Upper lobe of left lung (tissue), 6 donors: ENCODE results near the gene PATL2. TPM values are rescaled to one million over a fixed set of nuclear protein-coding genes. Genes with fewer than 3 reads are reported as not detected.
"Not testable (repeated sequence)": the region's sequence is repeated elsewhere in the genome, so short reads cannot be mapped to it uniquely, and the experiment has no call there.

Experiments used
- ATAC-seq, 2 donors: fragments of 200-7000 bp; cut with Tn5 transposase; one replicate each; pipeline ENCODE4 v1.9.1; 2022; ENCODE audit warnings: mild to moderate bottlenecking in 2 of 2, moderate library complexity in 2 of 2; ENCODE audit not compliant: low FRiP score in 2 of 2
- DNase-seq, 2 donors: peaks; one replicate each; pipeline ENCODE4 v3.0.0-alpha.2; 2019 to 2020
- H3K27ac ChIP-seq, 4 donors: fragments of 200-600 bp; sonication (generic); one replicate each; pipeline ENCODE4 v1.5.1; 2016 to 2019
- H3K27me3 ChIP-seq, 4 donors: fragments of 200-600 bp; sonication (generic); one replicate each; pipeline ENCODE4 v1.5.1; 2017 to 2019
- H3K36me3 ChIP-seq, 4 donors: fragments of 200-600 bp; sonication (generic); one replicate each; pipeline ENCODE4 v1.5.1; 2016 to 2019
- H3K4me1 ChIP-seq, 4 donors: fragments of 200-600 bp; sonication (generic); one replicate each; pipeline ENCODE4 v1.5.1; 2018 to 2019
- H3K4me3 ChIP-seq, 4 donors: fragments of 200-600 bp; sonication (generic); one replicate each; pipeline ENCODE4 v1.5.1; 2017 to 2019; ENCODE audit warnings: mild to moderate bottlenecking in 2 of 4, moderate library complexity in 1 of 4
- H3K9me3 ChIP-seq, 4 donors: fragments of 200-600 bp; sonication (generic); one replicate each; pipeline ENCODE4 v1.5.1; 2018 to 2019
- EP300 ChIP-seq, 4 donors: sonication (generic); formaldehyde crosslinking; IDR thresholded peaks; one replicate each; pipeline ENCODE4 v1.5.1; 2017; ENCODE audit warnings: antibody characterized with exemption in 4 of 4, control low read depth in 2 of 4
- POLR2A ChIP-seq, 4 donors: fragments of 450-650 bp; IDR thresholded peaks; one replicate each; pipeline ENCODE4 v1.5.1; 2016 to 2017; ENCODE audit warnings: antibody characterized with exemption in 4 of 4, mild to moderate bottlenecking in 2 of 4
- POLR2AphosphoS5 ChIP-seq, 2 donors: sonication (generic); formaldehyde crosslinking; IDR thresholded peaks; one replicate each; pipeline ENCODE4 v1.5.1; 2017; ENCODE audit warnings: antibody characterized with exemption in 2 of 2
- WGBS, 2 donors: methylation state at CpG; one replicate each; pipeline ENCODE4 v1.1.5; 2017 to 2018; 5-methylcytosine and 5-hydroxymethylcytosine counted together
- total RNA-seq, 6 donors: library from RNA; depleted of rRNA in 4 of 6; stranded (reverse); fragments of >200 nt in 4 of 6; gene quantifications; one replicate each; pipeline versions ENCODE4 v1.1.0 to v1.2.1, GENCODE V29; 2016 to 2021
- TF ChIP-seq, protein P1 (sequence below), 6 experiments: fragments of 450-650 bp in 4 of 6; fragments of 200-600 bp in 2 of 6; sonication (generic) in 2 of 6; IDR thresholded peaks; one replicate each; pipeline ENCODE4 v1.5.1; 2016 to 2019; ENCODE audit warnings: antibody characterized with exemption in 6 of 6
- donor health status: DM: no; HTN: no; CAD: no; lungs with moderate emphysema.
- donor health status: DM: no; HTN: yes; CAD: no; lungs with severe emphysema.

The PATL2 gene
- 10 to 100 TPM in 2 of 6 donors, 1 to 10 TPM in 4; 2.6 to 30.4 (median 7.8) TPM for total RNA-seq

DNA sequence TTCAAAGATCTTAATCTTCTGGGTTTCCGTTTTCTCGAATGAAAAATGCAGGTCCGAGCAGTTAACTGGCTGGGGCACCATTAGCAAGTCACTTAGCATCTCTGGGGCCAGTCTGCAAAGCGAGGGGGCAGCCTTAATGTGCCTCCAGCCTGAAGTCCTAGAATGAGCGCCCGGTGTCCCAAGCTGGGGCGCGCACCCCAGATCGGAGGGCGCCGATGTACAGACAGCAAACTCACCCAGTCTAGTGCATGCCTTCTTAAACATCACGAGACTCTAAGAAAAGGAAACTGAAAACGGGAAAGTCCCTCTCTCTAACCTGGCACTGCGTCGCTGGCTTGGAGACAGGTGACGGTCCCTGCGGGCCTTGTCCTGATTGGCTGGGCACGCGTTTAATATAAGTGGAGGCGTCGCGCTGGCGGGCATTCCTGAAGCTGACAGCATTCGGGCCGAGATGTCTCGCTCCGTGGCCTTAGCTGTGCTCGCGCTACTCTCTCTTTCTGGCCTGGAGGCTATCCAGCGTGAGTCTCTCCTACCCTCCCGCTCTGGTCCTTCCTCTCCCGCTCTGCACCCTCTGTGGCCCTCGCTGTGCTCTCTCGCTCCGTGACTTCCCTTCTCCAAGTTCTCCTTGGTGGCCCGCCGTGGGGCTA is at the start of gene PATL2, which contains the start of gene B2M:
PATL2 (minus strand) TSS at position 228 of the 647 bp plus-strand sequence. CDS start 34,833 bp downstream, outside the sequence.
B2M (plus strand) TSS at position 422 of the 647 bp plus-strand sequence; CDS start at position 452, 30 bp downstream.
- Histone ChIP-seq H3K27me3 (no peaks in the 10 kb centered on the region), H3K27ac (peak within 1 kb of the TSS; percentile 99 to 100 (median 100)), H3K4me3 (peak within 1 kb of the TSS; percentile 67 to 87 (median 68)), H3K9me3 (no peaks in the 10 kb centered on the region), H3K36me3 (peaks cover 8 to 20% (median 12%) of the 10 kb centered on the region in 4 donors), H3K4me1 (peaks cover 28 to 55% (median 41%) of the 10 kb centered on the region in 4 donors)
- WGBS, 2 donors = 0 to 1% methylated on average over 29 to 36 of the region's 37 CpGs
- DNase-seq (peak; percentile 91 to 95), ATAC-seq (peak; percentile 95 to 96)
- peak; percentile 100 for TF ChIP-seq POLR2AphosphoS5 (IDR thresholded peaks at IDR 0.05)
- TF ChIP-seq, protein P1, sequence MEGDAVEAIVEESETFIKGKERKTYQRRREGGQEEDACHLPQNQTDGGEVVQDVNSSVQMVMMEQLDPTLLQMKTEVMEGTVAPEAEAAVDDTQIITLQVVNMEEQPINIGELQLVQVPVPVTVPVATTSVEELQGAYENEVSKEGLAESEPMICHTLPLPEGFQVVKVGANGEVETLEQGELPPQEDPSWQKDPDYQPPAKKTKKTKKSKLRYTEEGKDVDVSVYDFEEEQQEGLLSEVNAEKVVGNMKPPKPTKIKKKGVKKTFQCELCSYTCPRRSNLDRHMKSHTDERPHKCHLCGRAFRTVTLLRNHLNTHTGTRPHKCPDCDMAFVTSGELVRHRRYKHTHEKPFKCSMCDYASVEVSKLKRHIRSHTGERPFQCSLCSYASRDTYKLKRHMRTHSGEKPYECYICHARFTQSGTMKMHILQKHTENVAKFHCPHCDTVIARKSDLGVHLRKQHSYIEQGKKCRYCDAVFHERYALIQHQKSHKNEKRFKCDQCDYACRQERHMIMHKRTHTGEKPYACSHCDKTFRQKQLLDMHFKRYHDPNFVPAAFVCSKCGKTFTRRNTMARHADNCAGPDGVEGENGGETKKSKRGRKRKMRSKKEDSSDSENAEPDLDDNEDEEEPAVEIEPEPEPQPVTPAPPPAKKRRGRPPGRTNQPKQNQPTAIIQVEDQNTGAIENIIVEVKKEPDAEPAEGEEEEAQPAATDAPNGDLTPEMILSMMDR (IDR thresholded peaks at IDR 0.05) = peak in 2 of 6 experiments; percentile 15 to 24
- TF ChIP-seq EP300 (IDR thresholded peaks at IDR 0.05) = peak in 1 of 4 donors; percentile 95
- TF ChIP-seq POLR2A (IDR thresholded peaks at IDR 0.05) = peak; percentile 99 to 100 (median 100)

DNA sequence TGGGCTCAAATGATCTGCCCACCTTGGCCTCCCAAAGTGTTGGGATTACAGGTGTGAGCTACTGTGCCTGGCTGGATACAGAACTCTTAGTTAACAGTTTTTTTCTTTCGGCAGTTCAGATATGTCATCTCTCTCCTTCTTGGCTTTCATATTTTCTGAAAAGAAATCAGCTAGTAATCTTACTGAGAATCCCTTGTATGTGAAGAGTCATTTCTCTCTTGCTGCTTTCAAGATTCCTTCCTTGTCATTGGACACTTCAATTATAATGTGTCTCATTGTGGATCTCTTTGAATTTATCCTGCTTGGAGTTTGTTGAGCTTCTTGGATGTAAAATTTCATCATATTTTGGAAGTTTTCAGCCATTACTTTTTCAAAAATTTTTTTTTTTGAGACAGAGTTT is 42.2 kb upstream of the PATL2 start:
- no peaks in the 10 kb centered on the region for H3K36me3 ChIP-seq
- no peak overlapping the region for H3K27ac ChIP-seq
- no peaks in the 10 kb centered on the region for H3K4me1 ChIP-seq
- ATAC-seq (no peak), DNase-seq (no peak)
- H3K27me3 ChIP-seq = no peaks in the 10 kb centered on the region
- H3K4me3 ChIP-seq = no peak overlapping the region
- 100% methylated on average over 1 of the region's 1 CpG for WGBS, 2 donors
- no peaks in the 10 kb centered on the region for H3K9me3 ChIP-seq
- TF ChIP-seq, protein P1 (IDR thresholded peaks at IDR 0.05) = no peak
- no peak for TF ChIP-seq POLR2AphosphoS5 (IDR thresholded peaks at IDR 0.05)
- no peak for TF ChIP-seq POLR2A (IDR thresholded peaks at IDR 0.05)
- TF ChIP-seq EP300 (IDR thresholded peaks at IDR 0.05) = no peak

DNA sequence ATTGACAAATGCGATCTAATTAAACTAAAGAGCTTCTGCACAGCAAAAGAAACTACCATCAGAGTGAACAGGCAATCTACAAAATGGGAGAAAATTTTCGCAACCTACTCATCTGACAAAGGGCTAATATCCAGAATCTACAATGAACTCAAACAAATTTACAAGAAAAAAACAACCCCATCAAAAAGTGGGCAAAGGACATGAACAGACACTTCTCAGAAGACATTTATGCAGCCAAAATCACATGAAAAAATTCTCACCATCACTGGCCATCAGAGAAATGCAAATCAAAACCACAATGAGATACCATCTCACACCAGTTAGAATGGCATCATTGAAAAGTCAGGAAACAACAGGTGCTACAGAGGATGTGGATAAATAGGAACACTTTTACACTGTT is 32.3 kb upstream of the PATL2 start:
- not testable (repeated sequence) for H3K36me3 ChIP-seq, H3K4me3 ChIP-seq, H3K9me3 ChIP-seq, H3K4me1 ChIP-seq, H3K27me3 ChIP-seq, H3K27ac ChIP-seq, DNase-seq, ATAC-seq
- 95 to 97% methylated on average over 2 of the region's 2 CpGs for WGBS, 2 donors

DNA sequence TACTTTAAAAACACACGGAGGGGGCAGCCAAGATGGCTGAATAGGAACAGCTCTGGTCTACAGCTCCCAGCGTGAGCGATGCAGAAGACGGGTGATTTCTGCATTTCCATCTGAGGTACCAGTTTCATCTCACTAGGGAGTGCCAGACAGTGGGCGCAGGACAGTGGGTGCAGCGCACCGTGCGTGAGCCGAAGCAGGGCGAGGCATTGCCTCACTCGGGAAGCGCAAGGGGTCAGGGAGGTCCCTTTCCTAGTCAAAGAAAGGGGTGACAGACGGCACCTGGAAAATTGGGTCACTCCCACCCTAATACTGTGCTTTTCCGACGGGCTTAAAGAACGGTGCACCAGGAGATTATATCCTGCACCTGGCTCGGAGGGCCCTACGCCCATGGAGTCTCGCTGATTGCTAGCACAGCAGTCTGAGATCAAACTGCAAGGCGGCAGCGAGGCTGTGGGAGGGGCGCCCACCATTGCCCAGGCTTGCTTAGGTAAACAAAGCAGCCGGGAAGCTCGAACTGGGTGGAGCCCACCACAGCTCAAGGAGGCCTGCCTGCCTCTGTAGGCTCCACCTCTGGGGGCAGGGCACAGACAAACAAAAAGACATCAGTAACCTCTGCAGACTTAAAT is 28.2 kb upstream of the PATL2 start:
- H3K9me3 ChIP-seq, H3K36me3 ChIP-seq, H3K27me3 ChIP-seq, H3K4me3 ChIP-seq, H3K27ac ChIP-seq, ATAC-seq: not testable (repeated sequence)
- peak in 1 of 2 donors; percentile 35 for DNase-seq
- H3K4me1 ChIP-seq = peaks cover 7 to 18% (median 10%) of the 10 kb centered on the region in 4 donors
- WGBS, 2 donors = 82 to 84% methylated on average over 18 to 23 of the region's 24 CpGs

DNA sequence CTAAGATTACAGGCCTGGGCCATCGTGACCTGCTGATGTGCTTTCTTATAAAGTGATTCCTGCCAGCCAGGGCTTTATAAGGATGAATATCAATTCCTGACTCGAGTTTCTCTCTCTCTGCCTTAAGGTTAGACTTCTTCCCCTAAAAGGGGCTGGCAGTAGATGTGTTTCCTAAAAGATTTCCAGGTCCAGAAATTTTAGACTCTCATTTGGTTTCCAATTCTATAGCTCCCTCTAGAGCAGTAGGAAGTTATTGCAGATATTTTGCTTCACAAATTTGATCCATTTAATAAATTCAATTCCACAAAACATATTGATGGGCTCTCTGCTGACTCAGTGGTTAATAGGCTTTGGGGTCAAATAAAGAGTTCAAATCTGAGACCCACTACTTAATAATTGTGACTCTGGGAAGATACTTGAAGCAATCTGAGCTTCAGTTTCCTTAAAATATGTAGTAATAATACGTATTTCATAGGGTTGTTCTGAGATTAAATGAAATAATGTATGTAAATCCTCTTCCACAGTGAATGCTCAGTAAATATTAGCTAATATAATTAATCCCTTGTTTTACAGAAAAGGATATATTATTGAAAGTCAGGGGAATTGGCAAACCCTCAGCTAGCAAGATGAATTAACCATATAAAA is 27.3 kb upstream of the PATL2 start:
- DNase-seq (no peak), ATAC-seq (peak in 1 of 2 donors; percentile 81)
- 63% methylated on average over 3 of the region's 3 CpGs for WGBS, 2 donors

More for the DNA sequence above, 27.3 kb upstream of the PATL2 start:
- TF ChIP-seq POLR2A (IDR thresholded peaks at IDR 0.05) (no peak), EP300 (IDR thresholded peaks at IDR 0.05) (no peak)
- TF ChIP-seq, protein P1 (IDR thresholded peaks at IDR 0.05) = peak; percentile 51 to 81 (median 72)
- H3K36me3 ChIP-seq = no peaks in the 10 kb centered on the region
- no peak overlapping the region for H3K4me3 ChIP-seq
- H3K27me3 ChIP-seq = no peaks in the 10 kb centered on the region
- H3K27ac ChIP-seq = no peak overlapping the region
- no peaks in the 10 kb centered on the region for H3K9me3 ChIP-seq
- peaks cover 7 to 18% (median 10%) of the 10 kb centered on the region in 4 donors for H3K4me1 ChIP-seq
